ENCODE measurements around the gene YIPF6. TPM values are rescaled to one million over a fixed set of nuclear protein-coding genes. Genes with fewer than 3 reads are reported as not detected.
"Not testable (repeated sequence)": the region's sequence is repeated elsewhere in the genome, so short reads cannot be mapped to it uniquely, and the experiment has no call there.

Gene YIPF6
- total RNA-seq, 1 experiment from 2014 or later: 16.3 TPM

DNA sequence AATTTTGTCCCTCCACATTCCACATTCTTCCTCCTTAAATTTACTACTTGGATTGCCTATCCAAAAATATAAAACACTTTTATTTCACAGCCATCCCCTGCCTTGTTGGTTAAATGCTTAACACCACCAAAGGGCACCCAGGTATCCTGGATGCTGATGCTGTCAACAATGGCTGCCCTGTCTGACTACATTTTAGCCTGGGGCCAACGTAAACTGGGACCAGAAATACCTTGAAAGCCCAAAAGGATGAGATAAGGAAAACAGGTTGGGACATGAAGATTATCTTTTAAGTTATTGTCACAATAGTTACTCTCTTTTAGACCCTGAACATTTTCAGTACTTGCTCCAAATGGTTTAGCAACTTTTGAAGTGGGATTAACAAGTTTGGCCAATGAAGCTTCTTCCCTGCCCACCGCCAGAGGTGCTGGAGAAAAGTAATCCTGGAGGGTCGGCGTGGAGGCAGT lies 775 bp upstream of the YIPF6 start:
- no peak for DNase-seq
- H3K4me3 ChIP-seq: peak overlapping the region; percentile 85
- no peaks in the 10 kb centered on the region for H3K27me3 ChIP-seq
- H3K36me3 ChIP-seq: no peaks in the 10 kb centered on the region
- H3K9me3 ChIP-seq: no peaks in the 10 kb centered on the region

- no peaks in the 10 kb centered on the region for H3K27me3 ChIP-seq
- peak overlapping the region; percentile 85 for H3K4me3 ChIP-seq
- no peak for DNase-seq
- no peaks in the 10 kb centered on the region for H3K36me3 ChIP-seq
- H3K9me3 ChIP-seq: no peaks in the 10 kb centered on the region
These were observed 973 bp downstream of the YIPF6 start for GRCh38 chrX:68499543-68500504.

- Histone ChIP-seq H3K27me3 (no peaks in the 10 kb centered on the region), H3K9me3 (no peaks in the 10 kb centered on the region), H3K36me3 (no peaks in the 10 kb centered on the region), H3K4me3 (no peak overlapping the region)
- peak; percentile 5 for DNase-seq
These were observed 5.2 kb downstream of the YIPF6 start for GRCh38 chrX:68503836-68504636.

DNA sequence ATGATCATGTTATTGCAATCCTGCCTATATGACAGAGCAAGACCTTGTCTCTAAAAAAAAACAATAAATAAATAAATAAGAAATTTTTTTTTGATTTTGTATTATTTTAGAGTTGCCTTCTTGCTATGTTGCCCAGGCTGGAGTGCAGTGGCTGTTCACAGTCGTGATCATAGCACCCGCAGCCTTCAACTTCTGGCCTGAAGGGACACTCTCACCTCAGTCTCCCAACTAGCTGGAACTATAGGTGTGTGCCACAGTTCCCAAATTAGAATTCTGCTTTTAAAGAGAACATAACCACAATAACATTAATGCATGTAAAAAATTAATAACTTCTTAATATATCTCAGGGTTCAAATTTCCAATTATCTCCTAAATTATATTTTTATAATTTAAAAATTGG lies 7.8 kb downstream of the YIPF6 start:
- no peaks in the 10 kb centered on the region; the same call in none of the 2 replicates for H3K36me3 ChIP-seq
- DNase-seq: no peak
- no peaks in the 10 kb centered on the region for H3K9me3 ChIP-seq
- no peaks in the 10 kb centered on the region for H3K27me3 ChIP-seq
- H3K4me3 ChIP-seq: no peak overlapping the region

DNA sequence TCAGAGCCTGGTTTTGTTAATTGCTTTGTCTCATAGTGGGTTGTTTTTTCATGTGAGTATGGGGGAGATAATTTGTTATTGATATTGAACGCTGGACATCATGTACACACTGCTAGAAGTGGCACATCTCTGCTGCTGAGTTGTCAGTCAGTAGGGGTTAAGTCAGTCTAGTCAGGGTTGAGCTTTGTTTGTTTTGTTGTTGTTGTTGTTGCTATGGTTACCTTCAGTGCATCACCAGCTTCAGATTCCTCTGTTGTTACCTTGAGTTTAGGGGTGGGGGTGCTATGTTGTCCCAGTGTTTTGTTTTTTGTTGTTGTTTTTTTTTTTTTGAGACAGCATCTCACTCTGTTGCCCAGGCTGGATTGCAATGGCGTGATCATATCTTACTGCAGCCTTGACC lies 9.9 kb downstream of the YIPF6 start:
- H3K9me3 ChIP-seq: no peaks in the 10 kb centered on the region
- H3K27me3 ChIP-seq: no peaks in the 10 kb centered on the region
- no peak for DNase-seq

DNA sequence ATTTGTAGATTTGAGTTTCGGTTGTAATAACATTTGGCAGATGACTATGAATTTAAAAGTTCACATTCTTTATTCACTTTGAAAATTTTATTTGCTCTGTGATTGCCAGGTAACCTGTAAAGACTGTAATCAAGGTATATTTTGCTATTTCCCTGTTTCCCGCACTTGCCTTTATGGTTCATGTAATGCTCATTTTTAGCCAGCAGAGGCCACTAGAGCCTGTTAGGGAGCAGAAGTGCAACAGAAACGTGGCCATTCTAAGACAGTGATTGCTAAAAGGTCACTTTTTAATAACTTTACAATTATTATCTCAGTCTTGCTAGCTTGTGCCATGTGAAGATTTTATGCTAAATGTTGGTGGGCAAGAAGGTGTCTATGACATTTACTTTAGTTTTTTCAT lies 12.4 kb downstream of the YIPF6 start:
- H3K36me3 ChIP-seq: peaks cover 10% of the 10 kb centered on the region
- no peaks in the 10 kb centered on the region for H3K27me3 ChIP-seq
- no peaks in the 10 kb centered on the region for H3K9me3 ChIP-seq
- peak; percentile 4 for DNase-seq
- H3K4me3 ChIP-seq: no peak overlapping the region

More for the DNA sequence above, 9.9 kb downstream of the YIPF6 start:
- no peak overlapping the region for H3K4me3 ChIP-seq
- peaks cover 7% of the 10 kb centered on the region for H3K36me3 ChIP-seq

- not testable (repeated sequence) for H3K4me3 ChIP-seq, H3K36me3 ChIP-seq, DNase-seq, H3K9me3 ChIP-seq, H3K27me3 ChIP-seq
These were observed 25.8 kb downstream of the YIPF6 start for GRCh38 chrX:68524680-68525079.

- Histone ChIP-seq H3K4me3 (no peak overlapping the region), H3K9me3 (no peaks in the 10 kb centered on the region), H3K27me3 (no peaks in the 10 kb centered on the region), H3K36me3 (no peaks in the 10 kb centered on the region; the same call in 1 of the 2 replicates)
- no peak for DNase-seq
These were observed 34.1 kb downstream of the YIPF6 start for GRCh38 chrX:68532831-68533533.

GRCh38 chrX:68533656-68534055 lies 34.8 kb downstream of the YIPF6 start:
- Histone ChIP-seq H3K9me3 (no peaks in the 10 kb centered on the region), H3K36me3 (no peaks in the 10 kb centered on the region; the same call in 1 of the 2 replicates), H3K4me3 (no peak overlapping the region), H3K27me3 (no peaks in the 10 kb centered on the region)
- no peak for DNase-seq

DNA sequence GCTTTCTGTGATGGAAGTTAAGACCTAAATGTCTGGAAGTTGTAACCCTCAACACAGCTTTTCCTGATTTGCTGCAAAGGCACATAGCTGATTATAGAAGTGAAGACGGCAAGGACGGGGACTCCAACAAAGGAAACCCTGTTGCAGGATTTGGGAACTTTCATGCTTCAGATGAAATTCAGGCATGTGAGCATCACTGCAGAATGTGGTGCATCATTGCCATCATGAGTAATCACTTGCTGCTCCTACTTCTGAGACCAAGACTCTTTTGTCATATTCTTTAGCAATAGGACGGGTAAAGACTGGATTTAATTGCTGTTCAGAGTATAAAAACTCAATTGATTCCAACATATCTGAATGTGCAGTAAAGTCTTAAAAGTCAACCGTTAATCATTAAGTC lies 35.8 kb downstream of the YIPF6 start:
- H3K4me3 ChIP-seq: no peak overlapping the region
- DNase-seq: no peak
- no peaks in the 10 kb centered on the region for H3K27me3 ChIP-seq
- H3K9me3 ChIP-seq: no peaks in the 10 kb centered on the region
- H3K36me3 ChIP-seq: no peaks in the 10 kb centered on the region; the same call in 1 of the 2 replicates

DNA sequence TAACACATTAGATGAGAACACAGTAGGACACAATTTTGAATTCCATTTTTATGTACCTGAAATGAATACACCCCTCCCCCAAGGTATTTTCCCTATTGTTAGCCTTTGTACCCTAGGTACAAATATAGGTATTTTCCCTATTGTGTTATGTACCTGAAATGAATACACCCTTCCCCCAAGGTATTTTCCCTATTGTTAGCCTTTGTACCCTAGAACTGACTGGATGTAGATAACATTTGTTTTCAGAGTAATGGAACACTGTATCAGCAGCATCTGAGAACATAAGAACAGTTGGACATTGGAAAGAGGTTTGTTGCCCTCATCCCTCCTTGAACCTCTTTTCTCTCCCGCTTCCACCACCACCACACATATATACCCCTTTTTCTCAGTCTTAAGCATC lies 37.6 kb downstream of the YIPF6 start:
- Histone ChIP-seq H3K36me3 (no peaks in the 10 kb centered on the region; the same call in 1 of the 2 replicates), H3K9me3 (no peaks in the 10 kb centered on the region), H3K4me3 (no peak overlapping the region), H3K27me3 (no peaks in the 10 kb centered on the region)
- DNase-seq: no peak

DNA sequence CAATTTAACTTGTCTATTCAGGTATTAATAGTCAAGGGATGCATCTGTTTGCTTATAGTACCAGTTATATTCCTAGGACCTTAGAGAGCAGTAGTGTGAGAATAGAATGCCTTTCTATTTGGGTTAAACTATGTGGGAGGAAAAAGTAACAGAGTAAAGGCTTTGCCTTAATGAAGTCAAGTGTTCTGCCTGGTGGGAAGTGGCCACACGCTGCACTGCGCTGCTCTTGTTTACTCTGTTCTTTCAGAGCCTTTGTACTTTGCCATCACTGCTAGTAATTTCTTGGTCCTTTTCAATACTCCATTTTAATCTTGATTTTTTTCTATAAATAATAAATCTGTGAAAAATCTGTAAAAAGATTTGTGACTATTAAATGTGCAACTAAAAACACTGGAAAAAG lies 38.0 kb downstream of the YIPF6 start:
- no peaks in the 10 kb centered on the region; the same call in 1 of the 2 replicates for H3K36me3 ChIP-seq
- no peak for DNase-seq
- no peaks in the 10 kb centered on the region for H3K9me3 ChIP-seq
- H3K4me3 ChIP-seq: no peak overlapping the region
- no peaks in the 10 kb centered on the region for H3K27me3 ChIP-seq

DNA sequence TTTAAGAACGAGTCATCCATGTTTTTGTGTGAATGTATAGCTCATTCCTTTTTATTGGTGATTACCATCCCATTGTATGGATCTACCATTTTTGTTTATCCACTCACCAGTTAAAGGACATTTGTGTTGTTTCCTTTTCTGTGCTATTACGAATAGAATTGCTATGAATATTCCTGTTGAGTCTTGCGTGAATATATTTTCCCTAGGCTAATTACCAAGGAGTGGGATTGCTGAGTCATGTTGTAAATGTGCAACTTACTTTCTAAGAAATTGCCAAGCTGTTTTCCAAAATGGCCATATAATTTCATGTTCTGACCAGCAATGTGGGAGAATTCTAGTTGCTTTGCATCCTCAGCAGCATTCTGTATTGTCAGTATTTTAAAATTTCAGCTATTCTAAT lies 51.3 kb downstream of the YIPF6 start:
- Histone ChIP-seq H3K4me3 (no peak overlapping the region), H3K27me3 (no peaks in the 10 kb centered on the region), H3K36me3 (no peaks in the 10 kb centered on the region), H3K9me3 (no peaks in the 10 kb centered on the region)
- no peak for DNase-seq

- no peak for DNase-seq
- Histone ChIP-seq H3K36me3 (no peaks in the 10 kb centered on the region), H3K27me3 (no peaks in the 10 kb centered on the region), H3K4me3 (no peak overlapping the region), H3K9me3 (no peaks in the 10 kb centered on the region)
These were observed 57.2 kb downstream of the YIPF6 start for GRCh38 chrX:68556036-68556435.

DNA sequence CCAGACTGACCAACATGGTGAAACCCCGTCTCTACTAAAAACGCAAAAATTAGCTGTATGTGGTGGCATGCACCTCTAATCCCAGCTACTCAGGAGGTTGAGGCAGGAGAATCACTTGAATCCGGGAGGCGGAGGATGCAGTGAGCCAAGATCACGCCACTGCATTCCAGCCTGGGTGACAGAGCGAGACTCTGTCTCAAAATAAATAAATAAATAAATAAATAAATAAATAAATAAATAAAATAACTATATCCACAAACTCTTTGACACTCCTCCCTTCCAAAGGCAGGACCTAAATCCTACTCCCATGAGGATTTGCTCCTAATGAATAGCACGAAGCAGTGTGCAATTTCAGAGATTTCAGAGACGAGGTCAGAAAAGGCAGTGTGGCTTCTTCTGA lies 58.3 kb downstream of the YIPF6 start:
- H3K27me3 ChIP-seq, H3K36me3 ChIP-seq, DNase-seq, H3K4me3 ChIP-seq, H3K9me3 ChIP-seq: not testable (repeated sequence)

DNA sequence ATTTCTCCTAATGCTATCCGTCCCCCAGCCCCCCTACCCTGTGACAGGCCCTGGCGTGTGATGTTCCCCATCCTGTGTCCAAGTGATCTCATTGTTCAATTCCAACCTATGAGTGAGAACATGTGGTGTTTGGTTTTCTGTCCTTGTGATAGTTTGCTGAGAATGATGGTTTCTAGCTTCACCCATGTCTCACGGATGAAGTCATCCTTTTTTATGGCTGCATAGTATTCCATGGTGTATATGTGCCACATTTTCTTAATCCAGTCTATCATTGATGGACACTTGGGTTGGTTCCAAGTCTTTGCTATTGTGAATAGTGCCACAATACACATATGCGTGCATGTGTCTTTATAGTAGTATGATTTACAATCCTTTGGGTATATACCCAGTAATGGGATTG lies 61.1 kb downstream of the YIPF6 start:
- H3K36me3 ChIP-seq, H3K27me3 ChIP-seq, DNase-seq, H3K4me3 ChIP-seq, H3K9me3 ChIP-seq: not testable (repeated sequence)

DNA sequence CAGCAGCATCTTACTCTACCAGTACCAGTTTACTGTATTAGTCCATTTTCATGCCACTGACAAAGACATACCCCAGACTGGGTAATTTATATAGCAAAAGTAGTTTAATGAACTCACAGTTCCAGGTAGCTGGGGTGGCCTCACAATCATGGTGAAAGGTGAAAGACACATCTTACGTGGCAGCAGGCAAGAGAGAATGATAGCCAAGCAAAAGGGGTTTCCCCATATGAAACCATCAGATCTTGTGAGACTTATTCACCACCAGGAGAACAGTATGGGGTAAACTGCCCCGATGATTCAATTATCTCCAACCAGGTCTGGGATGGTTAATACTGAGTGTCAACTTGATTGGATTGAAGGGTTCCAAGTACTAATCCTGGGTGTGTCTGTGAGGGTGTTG lies 69.3 kb downstream of the YIPF6 start:
- no peaks in the 10 kb centered on the region for H3K9me3 ChIP-seq
- no peak for DNase-seq
- no peak overlapping the region for H3K4me3 ChIP-seq
- H3K27me3 ChIP-seq: no peaks in the 10 kb centered on the region
- H3K36me3 ChIP-seq: no peaks in the 10 kb centered on the region
